GM12865 (cell line): ENCODE measurements around the gene TF.
"Not testable (repeated sequence)": the region's sequence is repeated elsewhere in the genome, so short reads cannot be mapped to it uniquely, and the experiment has no call there.

Source experiments
- DNase-seq: peaks from one replicate; pipeline ENCODE4 v3.0.0; 2010; ENCODE audit warnings: low read depth
- H3K4me3 ChIP-seq: 2 replicates; pipeline ENCODE4 v1.5.1; 2011; ENCODE audit warnings: mild to moderate bottlenecking, low read depth, low read length, control low read depth
- TF ChIP-seq, protein P1 (sequence below): IDR thresholded peaks from 2 replicates; pipeline ENCODE4 v1.5.1; 2011; ENCODE audit warnings: low read length, control low read depth, low read depth, inconsistent platforms; ENCODE audit not compliant: insufficient read depth; ENCODE audit errors: missing control alignments

TF gene

DNA sequence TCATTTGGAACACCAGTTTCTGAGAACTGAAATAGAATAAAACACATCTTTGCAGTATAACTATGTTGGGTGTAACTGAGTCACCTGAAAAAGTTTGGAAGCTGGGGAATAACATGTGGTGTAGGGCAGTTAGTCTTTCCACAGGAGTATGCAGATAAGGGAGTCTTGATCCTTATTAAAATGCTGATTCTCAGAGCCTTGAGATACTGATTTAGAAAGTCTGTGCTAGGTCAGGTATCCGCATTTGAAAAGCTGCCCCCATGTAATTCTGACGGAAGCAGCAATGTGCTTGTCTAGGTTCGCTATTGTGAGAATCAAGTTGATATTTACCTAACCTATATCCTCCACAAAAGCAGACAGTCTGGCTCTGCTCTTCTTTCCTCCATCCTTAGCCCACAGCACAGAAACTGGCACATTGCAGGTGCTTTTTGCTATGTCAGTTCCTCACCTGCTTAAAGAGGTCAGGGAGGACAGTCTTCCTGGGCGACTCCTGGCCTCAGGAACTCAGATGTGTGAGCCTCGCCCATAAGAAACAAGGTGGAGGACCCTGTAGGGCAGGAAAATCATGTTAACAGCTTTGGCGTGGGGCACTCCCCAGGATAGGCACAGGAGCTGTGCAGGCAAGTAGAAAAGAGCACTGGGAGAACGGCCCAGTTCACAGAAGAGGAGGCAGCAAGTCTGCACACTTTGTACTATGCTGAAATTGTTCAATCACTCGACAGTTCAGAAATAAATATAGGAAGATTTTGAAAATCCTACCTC, 31.8 kb downstream of the TF start:
- no peak for DNase-seq
- no peak overlapping the region for H3K4me3 ChIP-seq
- TF ChIP-seq, protein P1, sequence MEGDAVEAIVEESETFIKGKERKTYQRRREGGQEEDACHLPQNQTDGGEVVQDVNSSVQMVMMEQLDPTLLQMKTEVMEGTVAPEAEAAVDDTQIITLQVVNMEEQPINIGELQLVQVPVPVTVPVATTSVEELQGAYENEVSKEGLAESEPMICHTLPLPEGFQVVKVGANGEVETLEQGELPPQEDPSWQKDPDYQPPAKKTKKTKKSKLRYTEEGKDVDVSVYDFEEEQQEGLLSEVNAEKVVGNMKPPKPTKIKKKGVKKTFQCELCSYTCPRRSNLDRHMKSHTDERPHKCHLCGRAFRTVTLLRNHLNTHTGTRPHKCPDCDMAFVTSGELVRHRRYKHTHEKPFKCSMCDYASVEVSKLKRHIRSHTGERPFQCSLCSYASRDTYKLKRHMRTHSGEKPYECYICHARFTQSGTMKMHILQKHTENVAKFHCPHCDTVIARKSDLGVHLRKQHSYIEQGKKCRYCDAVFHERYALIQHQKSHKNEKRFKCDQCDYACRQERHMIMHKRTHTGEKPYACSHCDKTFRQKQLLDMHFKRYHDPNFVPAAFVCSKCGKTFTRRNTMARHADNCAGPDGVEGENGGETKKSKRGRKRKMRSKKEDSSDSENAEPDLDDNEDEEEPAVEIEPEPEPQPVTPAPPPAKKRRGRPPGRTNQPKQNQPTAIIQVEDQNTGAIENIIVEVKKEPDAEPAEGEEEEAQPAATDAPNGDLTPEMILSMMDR, result no peak

DNA sequence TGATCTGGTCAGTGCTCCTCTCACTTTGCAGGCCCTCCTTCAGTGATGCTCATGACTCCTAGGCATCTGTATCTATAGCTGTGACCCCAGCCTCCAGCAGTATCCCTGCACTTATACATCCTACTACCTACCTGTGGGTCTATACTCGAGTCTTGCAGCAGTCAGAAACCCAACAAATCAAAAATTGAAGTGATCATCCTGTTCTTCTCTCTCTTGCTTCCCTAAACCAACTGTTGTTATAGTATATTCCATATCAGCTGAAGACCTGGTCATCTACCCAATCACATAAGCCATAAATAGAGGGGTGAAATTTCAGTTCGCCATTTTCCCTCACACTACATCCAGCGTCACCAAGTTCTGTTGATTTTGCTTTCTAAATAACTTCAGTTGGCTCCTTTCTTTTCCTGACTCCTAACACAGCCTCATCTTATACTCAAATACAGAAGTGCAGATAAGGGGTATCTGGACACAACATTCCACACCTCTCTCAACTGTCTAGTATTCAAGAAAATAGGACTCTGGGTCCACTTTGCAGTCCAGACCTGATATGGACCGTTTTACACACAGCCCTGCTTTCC, 33.5 kb downstream of the TF start:
- no peak for DNase-seq
- no peak overlapping the region for H3K4me3 ChIP-seq
- TF ChIP-seq, protein P1, result no peak

DNA sequence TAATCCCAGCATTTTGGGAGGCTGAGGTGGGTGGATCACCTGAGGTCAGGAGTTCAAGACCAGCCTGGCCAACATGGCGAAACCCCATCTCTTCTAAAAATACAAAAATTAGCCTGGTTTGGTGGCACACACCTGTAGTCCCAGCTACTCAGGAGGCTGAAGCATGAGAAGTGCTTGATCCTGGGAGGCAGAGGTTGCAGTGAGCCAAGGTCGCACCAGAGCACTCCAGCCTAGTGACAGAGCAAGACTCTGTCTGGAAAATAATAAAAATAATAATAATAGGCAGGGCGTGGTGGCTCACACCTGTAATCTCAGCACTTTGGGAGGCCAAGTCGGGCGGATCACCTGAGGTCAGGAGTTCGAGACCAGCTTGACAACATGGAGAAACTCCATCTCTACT, 34.6 kb downstream of the TF start:
- not testable (repeated sequence) for DNase-seq, H3K4me3 ChIP-seq

DNA sequence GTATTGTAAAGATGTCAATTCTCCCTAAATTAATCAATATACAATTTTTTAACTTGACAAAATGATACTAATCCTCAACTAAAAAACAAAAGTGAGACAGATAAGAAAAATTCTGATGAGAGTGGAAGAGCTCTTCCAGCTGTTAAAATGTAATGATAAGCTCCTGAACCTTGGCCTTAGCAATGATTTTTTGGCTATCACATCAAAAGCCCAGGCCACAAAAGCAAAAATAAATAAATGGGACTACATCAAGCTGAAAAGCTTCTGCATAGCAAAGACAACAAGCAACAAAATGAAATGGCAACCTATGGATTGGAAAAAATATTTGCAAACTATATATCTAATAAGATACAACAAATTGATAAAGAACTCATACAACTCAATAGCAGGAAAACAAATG, 35.4 kb downstream of the TF start:
- TF ChIP-seq, protein P1, result no peak
- no peak for DNase-seq
- H3K4me3 ChIP-seq, result no peak overlapping the region

DNA sequence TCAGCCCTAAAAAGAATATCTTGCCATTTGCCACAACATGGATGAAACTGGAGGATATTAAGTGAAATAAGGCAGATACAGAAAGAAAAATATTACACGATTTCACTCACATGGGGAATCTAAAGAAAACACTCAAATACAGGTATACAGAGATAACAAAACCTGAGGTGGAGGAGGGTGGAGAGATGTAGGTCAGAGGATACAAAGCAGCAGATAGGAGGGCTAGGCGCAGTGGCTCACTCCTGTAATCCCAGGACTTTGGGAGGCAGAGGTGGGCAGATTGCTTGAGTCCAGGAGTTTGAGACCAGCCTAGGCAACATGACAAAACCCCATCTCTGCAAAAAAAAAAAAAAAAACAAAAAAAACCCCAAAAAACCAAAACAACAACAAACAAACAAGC, 36.3 kb downstream of the TF start:
- no peak overlapping the region for H3K4me3 ChIP-seq
- DNase-seq, result no peak
- TF ChIP-seq, protein P1, result no peak

DNA sequence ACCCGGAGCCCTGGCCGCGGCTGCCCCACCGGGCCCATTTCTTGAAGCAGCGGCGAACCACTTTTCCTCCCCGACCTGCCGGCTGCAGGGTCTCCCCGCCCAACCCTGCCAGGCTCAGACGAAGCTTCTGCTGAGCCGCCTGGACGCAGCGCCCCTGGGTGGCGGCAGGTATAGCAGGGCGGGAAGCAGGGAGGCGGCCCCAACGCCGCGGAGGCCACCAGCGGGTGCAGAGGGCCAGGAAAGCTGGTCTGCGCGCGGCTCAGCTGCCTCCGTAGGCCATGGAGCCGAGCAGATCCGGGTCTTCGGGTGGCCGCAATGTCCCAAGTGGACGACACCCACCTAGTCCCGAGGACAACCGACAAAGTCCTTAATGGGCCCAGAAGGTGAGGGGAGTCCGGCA, 37.6 kb downstream of the TF start:
- no peak for DNase-seq
- TF ChIP-seq, protein P1, result no peak
- no peak overlapping the region for H3K4me3 ChIP-seq

DNA sequence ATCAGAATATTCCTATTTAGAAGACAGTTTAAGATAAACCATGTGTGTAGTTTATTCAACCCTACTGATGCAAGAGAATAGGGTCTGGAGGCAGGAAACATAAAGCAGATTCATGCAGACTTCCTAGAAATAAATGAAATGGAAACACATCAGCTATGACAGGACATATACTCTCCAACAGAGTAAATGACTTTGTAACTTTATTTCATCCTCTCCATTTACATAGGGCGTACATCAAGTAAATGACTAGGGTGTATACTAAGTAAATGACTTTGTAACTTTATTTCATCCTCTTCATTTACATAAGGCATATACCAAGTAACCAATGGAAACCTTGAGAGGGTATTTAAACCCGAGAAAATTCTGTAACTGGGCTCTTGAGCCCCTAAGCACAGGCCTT, 41.8 kb downstream of the TF start:
- DNase-seq, result no peak
- TF ChIP-seq, protein P1, result no peak
- H3K4me3 ChIP-seq, result no peak overlapping the region
